HepG2 (cell line): Measurements from ENCODE around the gene RGS2. TPM values are rescaled to one million over a fixed set of nuclear protein-coding genes. Genes with fewer than 3 reads are reported as not detected.
A peak's percentile ranks its signal among the peaks of the same experiment; 100 is the strongest.

Experiments used
- AHDC1 ChIP-seq: sonication (generic); formaldehyde crosslinking; IDR thresholded peaks from 2 replicates; pipeline ENCODE4 v1.5.1; 2020; ENCODE audit warnings: mild to moderate bottlenecking, missing genetic modification reagents, borderline replicate concordance
- ATF2 ChIP-seq: sonication (generic); formaldehyde crosslinking; IDR thresholded peaks from 2 replicates; pipeline ENCODE4 v1.4.0; 2020; ENCODE audit warnings: missing genetic modification reagents
- CBFB ChIP-seq: sonication (generic); formaldehyde crosslinking; IDR thresholded peaks from 2 replicates; pipeline ENCODE4 v1.4.0; 2020; ENCODE audit warnings: missing genetic modification reagents
- CENPT ChIP-seq: sonication (generic); formaldehyde crosslinking; IDR thresholded peaks from 2 replicates; pipeline ENCODE4 v1.8.0; 2022; ENCODE audit warnings: low read depth, mild to moderate bottlenecking, moderate library complexity, missing genetic modification reagents
- FLYWCH1 ChIP-seq: sonication (generic); formaldehyde crosslinking; IDR thresholded peaks from 2 replicates; pipeline ENCODE4 v1.8.1; 2023; ENCODE audit warnings: mild to moderate bottlenecking, missing genetic modification reagents
- HDAC6 ChIP-seq: fragments of 200-600 bp; sonication (generic); IDR thresholded peaks from 2 replicates; pipeline ENCODE4 v1.7.0; 2017; ENCODE audit warnings: mild to moderate bottlenecking, antibody characterized with exemption, low read length, low read depth
- RFX5 ChIP-seq: IDR thresholded peaks from 2 replicates; pipeline ENCODE4 v1.6.1; 2011; ENCODE audit warnings: low read depth, low read length, improper control_type of control experiment
- SP1 ChIP-seq, 2 experiments: fragments of 450-650 bp in 1 of 2; sonication (generic) in 1 of 2; formaldehyde crosslinking in 1 of 2; IDR thresholded peaks; 2 replicates each; pipeline versions ENCODE4 v1.4.0 to v1.6.1; 2016 to 2020; ENCODE audit warnings: missing genetic modification reagents in 1 of 2
- ZBTB10 ChIP-seq: sonication (generic); formaldehyde crosslinking; IDR thresholded peaks from 2 replicates; pipeline ENCODE4 v1.4.0; 2020; ENCODE audit warnings: missing genetic modification reagents, borderline replicate concordance
- ZBTB14 ChIP-seq: sonication (generic); formaldehyde crosslinking; IDR thresholded peaks from 2 replicates; pipeline ENCODE4 v1.4.0; 2020; ENCODE audit warnings: missing genetic modification reagents
- ZBTB42 ChIP-seq: sonication (generic); formaldehyde crosslinking; IDR thresholded peaks from 2 replicates; pipeline ENCODE4 v1.5.0; 2020; ENCODE audit warnings: mild to moderate bottlenecking, missing genetic modification reagents
- ZNF232 ChIP-seq: sonication (generic); formaldehyde crosslinking; IDR thresholded peaks from 2 replicates; pipeline ENCODE4 v1.4.0; 2020; ENCODE audit warnings: missing genetic modification reagents, borderline replicate concordance
- ZNF235 ChIP-seq: sonication (generic); formaldehyde crosslinking; IDR thresholded peaks from 2 replicates; pipeline ENCODE4 v1.8.1; 2023; ENCODE audit warnings: mild to moderate bottlenecking, missing genetic modification reagents, borderline replicate concordance
- ZNF552 ChIP-seq: sonication (generic); formaldehyde crosslinking; IDR thresholded peaks from 2 replicates; pipeline ENCODE4 v1.9.0; 2022; ENCODE audit warnings: missing genetic modification reagents, mild to moderate bottlenecking, borderline replicate concordance
- ZNF773 ChIP-seq: sonication (generic); formaldehyde crosslinking; IDR thresholded peaks from 2 replicates; pipeline ENCODE4 v1.4.0; 2020; ENCODE audit warnings: missing genetic modification reagents, borderline replicate concordance
- ZZZ3 ChIP-seq: sonication (generic); formaldehyde crosslinking; IDR thresholded peaks from 2 replicates; pipeline ENCODE4 v1.4.0; 2020; ENCODE audit warnings: missing genetic modification reagents, mild to moderate bottlenecking, borderline replicate concordance
- polyA plus RNA-seq, 8 experiments: library from polyadenylated mRNA; depleted of rRNA in 3 of 8; stranded (reverse) in 7 of 8; unstranded in 1 of 8; fragments of >200 nt; fragmentation: Illumina TruSeq in 4 of 8; extraction: Trizol in 4 of 8; gene quantifications; 2 replicates each; pipeline versions ENCODE4 v1.2.1 to v1.2.3, GENCODE V29; 2011 to 2016; ENCODE audit warnings: low read depth in 4 of 8, missing spikeins in 1 of 8, mixed read lengths in 1 of 8; ENCODE audit not compliant: insufficient read depth in 1 of 8
- total RNA-seq, 5 experiments: library from RNA; depleted of rRNA; stranded (reverse); fragments of >200 nt; fragmentation: Illumina TruSeq; extraction: Trizol; gene quantifications; 2 replicates each; pipeline ENCODE4 v1.2.3, GENCODE V29; 2016; ENCODE audit warnings: low read depth in 1 of 5

The RGS2 gene
- total and polyA plus RNA-seq, 2 of the 13 experiments (the other 11 are each of a cell fraction or from before 2014, with no cell fraction given) = 0.64 to 1.4 TPM

GRCh38 chr1:192808518-192809306 lies at the start of gene RGS2 (continued):
- TF ChIP-seq ZBTB10 = no peak
- TF ChIP-seq ZNF552 (CRISPR knock-in tag) = peak; percentile 80
- TF ChIP-seq CBFB = peak; percentile 68; the same call in 1 of the 2 replicates
- peak; percentile 56 for TF ChIP-seq ZNF235 (CRISPR knock-in tag)
- no peak for TF ChIP-seq ZNF773 (CRISPR knock-in tag)
- no peak for TF ChIP-seq ZZZ3
- TF ChIP-seq SP1 (IDR thresholded peaks at IDR 0.05) = no peak
- TF ChIP-seq SP1 (CRISPR knock-in tag; IDR thresholded peaks at IDR 0.05) = peak; percentile 79
- no peak for TF ChIP-seq RFX5
- peak; percentile 93; the same call in 1 of the 2 replicates for TF ChIP-seq ZBTB42
- peak; percentile 54 for TF ChIP-seq ZNF232 (CRISPR knock-in tag)
- TF ChIP-seq HDAC6 = no peak
- TF ChIP-seq ZBTB14 (CRISPR knock-in tag) = no peak
- TF ChIP-seq AHDC1 (CRISPR knock-in tag) = peak; percentile 58
- TF ChIP-seq FLYWCH1 (CRISPR knock-in tag) = no peak
- TF ChIP-seq CENPT (CRISPR knock-in tag) = no peak
- 0 out of 2 replicates have a peak, but pooled peaks have one; percentile 18 for TF ChIP-seq ATF2 (CRISPR knock-in tag)
